HG02798 (cell line): ENCODE data around the gene ZBTB11.
"Not testable (repeated sequence)": the region's sequence is repeated elsewhere in the genome, so short reads cannot be mapped to it uniquely, and the experiment has no call there.

Experiments
- ATAC-seq: cut with Tn5 transposase; IDR thresholded peaks from one replicate; pipeline ENCODE4 v1.9.1; 2021; ENCODE audit warnings: mild to moderate bottlenecking; ENCODE audit not compliant: unreplicated experiment, poor library complexity

Gene ZBTB11

DNA sequence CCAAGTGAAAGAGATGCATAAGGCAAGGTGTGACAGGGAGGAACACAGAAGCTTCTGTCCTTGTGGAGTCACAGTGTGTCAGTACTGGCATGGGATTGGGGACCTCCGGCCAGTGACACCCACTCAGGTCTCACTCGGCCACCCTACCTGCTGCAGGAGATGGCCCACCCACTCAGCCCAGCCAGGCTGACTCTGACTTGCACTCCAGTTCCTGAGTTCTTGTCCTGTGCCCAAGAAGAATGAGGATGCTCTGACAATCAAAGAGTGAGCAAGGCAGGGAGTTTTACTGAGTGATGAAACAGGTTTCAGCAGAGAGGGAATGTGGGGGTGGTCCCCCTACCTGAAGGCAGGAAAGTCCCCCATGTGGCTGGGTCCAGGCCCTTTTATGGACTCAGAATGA, 52.1 kb downstream of the ZBTB11 start:
- ATAC-seq, result no peak

- no peak for ATAC-seq
Observed at GRCh38 chr3:101623656-101624055, 53.3 kb downstream of the ZBTB11 start.

DNA sequence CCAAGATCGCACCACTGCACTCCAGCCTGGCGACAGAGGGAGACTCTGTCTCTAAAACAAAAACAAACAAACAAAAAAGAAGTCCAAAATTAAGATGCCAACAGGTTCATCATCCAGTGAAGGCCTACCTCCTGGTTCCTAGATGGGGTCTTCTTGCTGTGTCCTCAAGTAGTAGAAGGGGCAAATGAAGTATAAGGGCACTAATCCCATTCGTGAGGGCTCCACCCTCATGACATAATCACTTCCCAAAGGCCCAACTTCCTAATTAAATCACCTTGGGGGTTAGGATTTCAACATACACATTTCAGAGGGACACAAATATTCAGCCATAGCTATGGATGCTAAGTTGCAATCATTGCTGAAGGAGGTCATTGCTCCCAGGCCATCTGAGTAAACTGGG, 57.2 kb downstream of the ZBTB11 start:
- ATAC-seq, result no peak

- no peak for ATAC-seq
Observed at GRCh38 chr3:101618726-101619125, 58.2 kb downstream of the ZBTB11 start.

GRCh38 chr3:101617478-101617877, 59.5 kb downstream of the ZBTB11 start:
- ATAC-seq, result no peak

DNA sequence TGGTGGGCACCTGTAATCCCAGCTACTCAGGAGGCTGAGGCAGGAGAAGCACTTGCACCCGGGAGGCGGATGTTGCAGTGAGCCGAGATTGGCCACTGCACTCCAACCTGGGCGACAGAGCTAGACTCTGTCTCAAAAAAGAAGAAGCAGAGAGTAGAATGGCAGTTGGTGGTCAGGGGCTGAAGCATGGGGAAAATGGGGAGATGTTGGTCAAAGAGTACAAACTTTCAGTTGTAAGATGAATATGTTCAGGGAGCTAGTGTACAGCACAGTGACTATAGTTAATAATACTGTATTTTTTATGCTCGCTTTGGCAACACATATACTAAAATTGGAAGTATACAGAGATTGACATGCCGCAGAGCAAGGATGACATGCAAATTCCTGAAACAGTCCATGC, 61.4 kb downstream of the ZBTB11 start:
- ATAC-seq, result no peak

- not testable (repeated sequence) for ATAC-seq
Observed at GRCh38 chr3:101613014-101613413, 63.9 kb downstream of the ZBTB11 start.

- ATAC-seq, result no peak
Observed at GRCh38 chr3:101611023-101611422, 65.9 kb downstream of the ZBTB11 start.

DNA sequence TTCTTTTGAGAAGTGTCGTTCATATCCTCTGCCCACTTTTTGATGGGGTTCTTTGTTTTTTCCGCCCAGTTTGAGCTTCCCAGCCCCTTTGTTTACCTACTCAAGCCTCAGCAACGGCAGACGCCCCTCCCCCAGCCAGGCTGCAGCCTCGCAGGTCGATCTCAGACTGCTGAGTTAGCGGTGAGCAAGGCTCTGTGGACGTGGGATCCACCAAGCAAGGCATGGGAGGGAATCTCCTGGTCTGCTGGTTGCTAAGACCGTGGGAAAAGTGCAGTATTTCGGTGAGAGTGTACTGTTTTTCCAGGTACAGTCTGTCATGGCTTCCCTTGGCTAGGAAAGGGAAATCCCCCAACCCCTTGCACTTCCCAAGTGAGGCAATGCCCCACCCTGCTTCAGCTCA, 71.5 kb downstream of the ZBTB11 start:
- not testable (repeated sequence) for ATAC-seq

DNA sequence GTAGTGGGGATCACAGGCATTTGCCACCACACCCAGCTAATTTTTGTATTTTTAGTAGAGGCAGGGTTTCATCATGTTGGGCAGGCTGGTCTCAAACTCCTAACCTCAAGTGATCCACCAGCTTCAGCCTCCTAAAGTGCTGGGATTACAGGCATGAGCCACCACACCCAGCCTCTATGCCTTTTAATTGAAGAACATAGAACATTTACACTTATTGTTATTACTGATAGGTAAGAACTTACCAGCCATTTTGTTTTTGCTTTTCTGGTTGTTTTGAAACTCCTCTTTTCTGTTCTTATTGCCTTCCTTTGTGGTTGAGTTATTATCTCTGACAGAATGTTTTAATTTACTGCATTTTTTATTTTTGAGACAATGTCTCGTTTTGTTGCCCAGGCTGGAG, 73.7 kb downstream of the ZBTB11 start:
- ATAC-seq, result no peak

GRCh38 chr3:101602731-101603130, 74.2 kb downstream of the ZBTB11 start:
- no peak for ATAC-seq
